HG02610 (cell line): Measurements from ENCODE around the gene ASPSCR1.
A peak's percentile ranks its signal among the peaks of the same experiment; 100 is the strongest.

Experiments used
- ATAC-seq: cut with Tn5 transposase; IDR thresholded peaks from one replicate; pipeline ENCODE4 v1.9.1; 2021; ENCODE audit warnings: mild to moderate bottlenecking, moderate library complexity; ENCODE audit not compliant: unreplicated experiment

ASPSCR1 gene, protein sequence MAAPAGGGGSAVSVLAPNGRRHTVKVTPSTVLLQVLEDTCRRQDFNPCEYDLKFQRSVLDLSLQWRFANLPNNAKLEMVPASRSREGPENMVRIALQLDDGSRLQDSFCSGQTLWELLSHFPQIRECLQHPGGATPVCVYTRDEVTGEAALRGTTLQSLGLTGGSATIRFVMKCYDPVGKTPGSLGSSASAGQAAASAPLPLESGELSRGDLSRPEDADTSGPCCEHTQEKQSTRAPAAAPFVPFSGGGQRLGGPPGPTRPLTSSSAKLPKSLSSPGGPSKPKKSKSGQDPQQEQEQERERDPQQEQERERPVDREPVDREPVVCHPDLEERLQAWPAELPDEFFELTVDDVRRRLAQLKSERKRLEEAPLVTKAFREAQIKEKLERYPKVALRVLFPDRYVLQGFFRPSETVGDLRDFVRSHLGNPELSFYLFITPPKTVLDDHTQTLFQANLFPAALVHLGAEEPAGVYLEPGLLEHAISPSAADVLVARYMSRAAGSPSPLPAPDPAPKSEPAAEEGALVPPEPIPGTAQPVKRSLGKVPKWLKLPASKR

DNA sequence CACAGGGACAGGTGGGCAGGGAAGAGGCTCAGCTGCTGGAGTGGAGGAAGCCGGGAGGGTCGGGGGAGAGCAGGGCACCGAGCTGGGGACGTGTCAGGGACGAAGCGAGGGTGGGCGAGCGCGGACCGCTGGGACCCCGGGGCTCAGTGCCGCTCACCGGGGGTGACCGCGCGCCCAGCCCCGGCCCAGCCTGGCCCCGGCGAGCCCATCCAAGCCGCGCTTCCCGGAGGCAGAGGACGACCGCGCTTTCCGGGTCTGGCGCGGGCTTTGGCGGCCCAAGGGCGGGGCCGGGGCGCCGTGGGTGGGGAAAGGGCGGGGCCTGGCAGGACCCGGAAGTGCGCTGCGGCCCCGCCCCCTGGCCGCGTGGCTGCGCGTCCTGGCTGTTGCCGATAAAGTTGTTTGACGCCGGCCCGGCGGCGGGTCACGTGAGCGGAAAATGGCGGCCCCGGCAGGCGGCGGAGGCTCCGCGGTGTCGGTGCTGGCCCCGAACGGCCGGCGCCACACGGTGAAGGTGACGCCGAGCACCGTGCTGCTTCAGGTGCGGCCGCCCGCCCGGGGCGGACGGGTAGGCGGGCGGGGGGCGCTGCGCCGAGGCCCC is at the start of gene ASPSCR1:
Gene ASPSCR1 (plus strand): TSS at position 419 of the 598 bp plus-strand sequence. CDS start 18 bp downstream, at position 437.
- ATAC-seq = peak; percentile 68

DNA sequence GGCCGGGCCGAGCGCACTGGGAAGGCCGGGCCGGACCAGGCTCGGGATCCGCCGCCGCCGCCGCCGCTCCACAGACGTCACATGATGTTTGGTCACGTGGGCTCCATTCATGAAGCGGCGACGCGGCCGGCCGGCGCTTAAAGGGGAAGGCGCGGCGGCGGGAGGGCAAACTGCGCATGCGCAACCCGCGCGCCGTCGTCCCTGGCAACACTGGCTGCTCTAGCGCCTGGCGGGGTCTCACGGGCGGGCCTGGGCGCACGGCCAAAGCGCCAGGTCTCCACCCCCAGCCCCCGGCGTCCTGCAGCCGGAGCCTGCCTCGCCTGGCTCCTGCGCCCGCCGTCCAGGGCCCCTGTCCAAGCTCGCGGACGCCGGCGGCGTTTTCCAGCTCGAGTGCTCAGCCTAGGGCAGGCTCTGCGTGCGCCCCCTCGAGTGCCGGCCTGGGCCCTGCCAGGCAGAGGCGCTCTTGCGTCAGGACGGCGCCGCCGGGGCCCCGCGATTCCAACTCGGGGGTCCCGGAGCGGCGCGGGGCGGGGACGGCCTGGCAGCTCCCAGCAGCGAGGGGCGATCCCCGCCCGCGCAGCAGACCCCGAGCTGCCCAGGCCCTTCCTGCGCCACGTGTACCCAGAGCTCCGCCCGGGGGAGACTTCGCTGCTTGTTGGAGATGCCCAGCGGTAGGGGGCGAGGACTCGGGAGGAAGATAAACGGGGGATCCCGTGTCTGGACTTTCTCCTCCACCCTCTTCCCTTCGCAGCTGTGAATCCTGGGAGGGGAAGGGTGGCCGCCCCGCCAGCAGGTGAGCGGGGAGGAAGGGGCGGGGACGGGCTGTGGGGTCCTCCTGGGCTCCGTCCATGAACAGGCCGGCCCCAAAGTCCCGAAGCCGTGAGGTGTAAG is 49.5 kb upstream of the ASPSCR1 start, which contains the start of gene MAFG:
Gene MAFG (minus strand): TSS at position 83 of the 891 bp plus-strand sequence. CDS start 4,550 bp downstream, outside the sequence.
- ATAC-seq = peak; percentile 54

DNA sequence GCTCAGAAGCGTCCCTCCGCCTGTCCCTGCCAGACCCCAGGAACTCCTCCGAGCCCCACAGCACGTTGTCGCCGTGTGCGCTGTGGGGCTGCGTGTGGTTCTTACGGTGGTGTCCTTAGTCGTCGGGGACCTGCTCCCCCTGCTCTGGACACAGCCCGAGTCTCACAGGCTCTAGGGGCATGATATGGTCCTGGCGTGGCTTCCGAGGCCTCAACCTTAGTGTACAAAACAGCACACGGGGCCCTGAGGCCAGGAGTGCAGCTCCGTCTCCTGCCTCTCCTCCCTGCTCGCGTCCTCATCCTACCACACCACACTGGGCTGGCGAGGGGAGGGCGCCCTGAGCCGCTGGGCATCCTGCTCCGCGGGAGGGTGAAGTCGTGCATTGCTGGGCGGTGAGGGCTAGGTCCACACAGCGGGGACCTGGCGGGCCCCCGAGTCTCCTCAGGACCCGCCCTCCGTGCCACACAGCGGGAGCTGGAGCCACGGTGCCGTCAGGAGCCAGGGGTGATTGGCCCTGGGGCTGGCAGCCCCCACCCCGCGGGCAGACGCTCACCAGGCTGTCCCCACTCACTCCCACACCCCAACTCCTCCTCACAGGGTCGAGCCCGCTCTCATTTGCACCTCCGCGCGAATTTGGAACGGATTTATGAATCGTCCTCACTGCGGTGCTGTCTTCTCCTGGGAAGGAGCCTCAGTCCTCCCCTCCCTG is 48.7 kb upstream of the ASPSCR1 start:
- ATAC-seq = no peak

DNA sequence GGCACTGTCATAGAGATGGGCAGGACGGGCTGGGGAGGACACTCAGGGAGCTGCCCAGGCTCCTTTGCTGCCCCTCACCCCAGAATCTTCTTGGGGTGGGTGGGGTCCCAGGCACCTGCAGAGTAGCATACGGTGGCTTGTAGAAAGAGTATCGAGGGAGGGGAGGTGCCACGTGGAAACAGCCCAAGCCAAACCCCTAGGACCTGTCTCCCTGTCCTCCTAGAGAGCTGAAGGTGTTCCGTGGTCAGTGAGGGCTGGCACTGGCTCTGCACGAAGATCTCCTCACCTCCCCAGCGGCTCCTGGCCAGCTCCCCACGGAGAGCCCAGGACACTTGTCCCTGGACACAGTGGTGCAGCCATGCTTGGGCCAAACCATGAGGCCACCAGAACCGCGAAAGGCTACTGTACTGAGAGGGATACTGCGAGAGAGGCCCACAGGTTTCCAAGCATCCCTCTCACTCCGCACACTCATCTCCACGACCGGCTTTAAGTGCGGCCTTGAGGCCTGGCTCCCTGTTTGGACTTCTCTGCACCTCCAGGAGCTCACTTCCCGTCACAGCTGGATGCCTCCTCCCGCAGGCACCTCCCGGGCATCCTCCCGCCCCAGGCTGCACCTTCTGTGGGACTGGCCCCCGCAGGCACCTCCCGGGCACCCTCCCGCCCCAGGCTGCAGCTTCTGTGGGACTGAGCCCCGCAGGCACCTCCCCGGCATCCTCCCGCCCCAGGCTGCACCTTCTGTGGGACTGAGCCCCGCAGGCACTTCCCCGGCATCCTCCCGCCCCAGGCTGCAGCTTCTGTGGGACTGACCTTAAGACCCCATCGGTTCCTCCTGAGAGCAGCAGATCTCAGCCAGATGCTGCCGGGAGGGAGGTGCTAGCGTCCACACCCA is 47.9 kb upstream of the ASPSCR1 start:
- no peak for ATAC-seq

DNA sequence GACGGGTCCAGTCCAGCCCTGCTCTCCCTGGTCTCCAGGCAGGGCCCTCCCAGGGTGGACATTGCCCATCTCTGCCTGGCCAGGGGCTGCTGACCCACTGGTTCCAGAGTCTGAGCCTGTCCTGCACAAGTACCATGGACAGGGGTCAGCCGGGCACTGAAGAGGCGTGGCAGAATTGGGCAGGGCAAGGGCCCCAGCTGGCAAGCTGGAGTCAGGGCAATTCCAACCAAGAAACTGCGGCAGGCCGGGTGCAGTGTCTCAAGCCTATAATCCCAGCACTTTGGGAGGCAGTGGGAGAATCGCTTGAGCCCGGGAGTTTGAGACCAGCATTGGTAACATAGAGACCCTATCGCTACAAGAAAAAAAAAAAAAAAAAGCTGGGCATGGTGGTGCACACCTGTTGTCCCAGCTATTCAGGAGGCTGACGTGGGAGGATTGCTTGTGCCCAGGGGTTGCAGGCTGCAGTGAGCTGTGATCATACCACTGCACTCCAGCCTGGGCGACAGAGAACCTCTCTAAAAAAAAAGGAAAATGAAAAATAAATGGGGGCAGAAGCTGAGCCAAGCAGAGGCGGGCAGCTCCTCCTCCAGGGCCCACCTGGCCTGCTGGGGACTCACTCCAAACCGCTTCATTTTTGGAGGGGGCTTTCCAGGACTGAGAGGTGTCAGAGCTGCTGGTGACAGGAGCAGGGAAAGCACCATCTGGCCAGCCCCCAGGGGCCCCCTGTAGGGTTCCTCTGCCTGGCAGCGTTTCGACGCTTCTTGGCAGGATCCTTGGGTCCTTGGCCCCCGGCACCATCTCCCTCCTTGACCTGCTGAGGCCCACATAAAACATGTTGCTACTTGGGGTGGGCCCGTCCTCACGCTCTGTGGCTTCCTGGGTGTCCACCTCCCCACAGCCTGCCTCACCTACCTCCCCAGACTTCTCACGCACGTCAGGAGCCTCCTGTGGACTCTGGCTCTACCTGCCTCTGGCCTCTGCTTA is 47.0 kb upstream of the ASPSCR1 start:
- no peak for ATAC-seq

DNA sequence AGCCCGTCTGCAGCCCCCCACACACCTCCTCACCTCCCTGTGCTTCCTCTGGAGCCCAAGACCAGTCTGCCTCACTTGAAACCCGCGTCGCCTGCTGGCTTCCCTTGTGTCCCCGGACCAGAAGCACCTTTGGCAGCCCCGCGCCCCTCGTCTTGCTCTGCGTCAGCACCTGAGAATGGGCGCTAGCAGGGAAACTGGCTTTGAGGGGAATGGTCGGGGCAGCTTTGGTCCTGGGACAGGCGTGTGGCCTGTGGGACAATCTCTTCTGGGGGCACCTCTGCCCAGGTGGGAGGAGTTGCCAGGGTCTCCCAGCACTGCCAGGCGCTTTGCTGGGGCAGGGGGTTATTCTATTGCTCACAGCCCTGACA is 46.3 kb upstream of the ASPSCR1 start:
- no peak for ATAC-seq

DNA sequence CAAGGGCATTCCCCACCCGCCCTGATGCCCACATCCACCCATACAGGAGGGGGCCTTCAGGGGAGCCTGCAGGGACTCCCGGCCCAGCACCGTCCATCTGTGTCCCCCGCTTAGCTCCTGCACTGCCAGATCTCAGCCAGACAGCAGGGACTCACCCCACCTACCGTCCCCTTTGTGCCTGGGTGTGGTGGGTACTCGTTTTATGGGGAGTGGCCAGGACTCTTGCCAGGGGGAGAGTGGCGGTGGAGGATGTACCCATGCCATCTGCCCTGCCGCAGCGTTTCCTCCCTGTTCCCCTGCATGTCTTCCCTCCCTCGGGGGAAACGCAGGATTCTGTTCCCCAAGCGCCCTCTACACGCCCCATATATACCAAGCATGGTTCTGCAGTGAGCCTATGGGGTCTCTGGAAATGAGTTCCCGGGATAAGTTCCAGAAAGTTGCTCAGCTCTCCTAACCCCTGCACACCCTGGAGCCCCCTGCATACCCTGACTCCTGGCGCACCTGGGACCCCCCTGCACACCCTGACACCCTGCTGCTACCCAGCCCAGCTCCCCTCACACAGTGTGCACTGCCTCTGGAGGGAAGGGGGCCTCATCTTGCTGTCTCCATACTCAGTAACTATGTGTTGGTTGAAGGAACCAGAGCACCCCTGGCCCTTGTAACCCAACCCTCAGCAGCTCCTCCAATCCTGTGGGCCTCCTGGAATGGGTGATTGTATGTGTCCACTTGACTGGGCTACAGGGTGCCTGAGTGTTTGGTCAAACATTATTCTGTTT is 45.7 kb upstream of the ASPSCR1 start:
- no peak for ATAC-seq

DNA sequence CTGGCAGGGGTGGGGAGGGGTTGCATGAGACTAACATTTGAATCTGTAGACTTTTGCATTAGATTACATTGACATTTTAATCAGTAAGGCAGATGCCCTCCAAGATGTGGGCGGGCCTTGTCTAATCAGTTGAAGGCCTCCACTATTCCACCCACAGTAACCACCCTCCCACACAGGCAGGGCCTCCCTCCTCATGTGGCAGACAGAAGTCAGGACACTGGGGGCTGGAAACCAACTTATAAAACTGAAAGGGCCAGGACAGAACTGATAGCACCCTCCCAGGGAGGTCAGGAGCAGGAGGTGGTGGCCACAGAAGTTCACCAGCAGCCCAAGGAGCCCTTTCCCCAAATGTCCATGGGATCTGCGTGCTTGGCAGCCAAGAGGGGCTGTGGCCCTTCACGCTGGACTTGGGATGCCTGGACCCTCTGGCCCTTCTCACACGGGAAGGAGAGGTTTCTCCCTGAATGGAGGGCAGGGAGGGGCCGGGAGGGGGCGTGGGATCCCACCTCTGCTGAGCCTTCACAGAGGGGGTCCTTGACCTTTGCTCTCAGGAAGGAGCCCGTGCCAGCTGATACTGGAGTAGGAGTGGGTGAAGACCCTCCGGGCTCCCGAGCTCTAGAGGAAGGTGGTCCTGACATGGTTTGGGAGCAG is 45.0 kb upstream of the ASPSCR1 start:
- ATAC-seq = no peak

DNA sequence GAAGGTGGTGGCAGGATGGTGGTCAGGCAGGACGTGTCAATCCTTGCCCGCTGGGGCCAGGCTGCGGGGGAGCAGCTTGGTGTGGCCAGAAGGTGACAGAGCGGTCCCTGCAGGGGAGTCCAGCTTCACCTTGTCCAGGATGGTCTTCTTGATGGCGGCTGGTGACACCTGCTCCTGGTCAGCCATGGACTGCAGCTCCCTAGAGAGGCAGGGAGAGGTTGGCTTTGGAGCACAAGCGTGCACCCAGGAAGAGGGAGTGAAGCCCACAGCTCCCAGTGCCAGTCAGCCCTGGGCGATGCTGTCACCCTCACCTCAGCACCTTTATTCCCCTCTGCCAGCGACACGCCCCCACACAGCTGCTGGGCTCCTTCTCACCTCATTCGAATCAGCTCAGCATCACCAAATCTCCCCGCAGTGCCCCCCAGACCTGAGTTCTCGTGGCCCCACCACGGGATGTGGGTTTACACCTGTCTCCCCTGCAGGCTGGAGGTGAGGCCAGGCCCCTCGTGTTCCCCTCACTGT is 44.2 kb upstream of the ASPSCR1 start:
- no peak for ATAC-seq

DNA sequence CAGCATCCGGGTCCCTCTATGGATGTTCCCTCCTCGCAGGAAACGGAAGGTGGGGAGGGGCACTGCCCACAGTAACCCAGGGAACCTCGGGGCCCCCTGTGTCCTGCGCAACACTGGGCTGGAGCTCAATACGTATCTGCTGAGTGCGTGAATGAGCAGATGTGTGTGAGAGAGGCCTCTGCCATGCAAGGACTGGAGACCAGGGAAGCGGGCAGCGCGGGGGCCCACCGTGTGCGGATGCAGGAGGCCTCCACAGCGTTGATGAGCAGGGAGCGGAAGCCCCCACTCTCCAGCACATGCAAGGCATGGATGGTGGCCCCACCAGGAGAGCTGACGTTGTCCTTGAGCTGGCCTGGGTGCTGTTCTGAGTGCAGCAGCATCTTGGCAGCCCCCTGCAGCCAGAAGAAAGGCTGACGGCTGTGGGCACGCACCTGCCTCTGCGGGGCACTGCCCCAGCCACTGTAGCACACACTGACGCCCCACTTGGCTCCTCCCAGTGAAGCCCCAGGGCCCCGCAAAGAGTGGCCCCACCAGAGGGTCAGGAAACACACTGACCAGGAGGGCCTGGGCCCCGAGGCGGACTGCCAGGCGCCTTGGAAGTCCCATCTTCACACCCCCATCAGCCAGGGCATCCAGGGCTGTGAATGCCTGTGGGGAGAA is 43.2 kb upstream of the ASPSCR1 start:
- ATAC-seq = no peak

DNA sequence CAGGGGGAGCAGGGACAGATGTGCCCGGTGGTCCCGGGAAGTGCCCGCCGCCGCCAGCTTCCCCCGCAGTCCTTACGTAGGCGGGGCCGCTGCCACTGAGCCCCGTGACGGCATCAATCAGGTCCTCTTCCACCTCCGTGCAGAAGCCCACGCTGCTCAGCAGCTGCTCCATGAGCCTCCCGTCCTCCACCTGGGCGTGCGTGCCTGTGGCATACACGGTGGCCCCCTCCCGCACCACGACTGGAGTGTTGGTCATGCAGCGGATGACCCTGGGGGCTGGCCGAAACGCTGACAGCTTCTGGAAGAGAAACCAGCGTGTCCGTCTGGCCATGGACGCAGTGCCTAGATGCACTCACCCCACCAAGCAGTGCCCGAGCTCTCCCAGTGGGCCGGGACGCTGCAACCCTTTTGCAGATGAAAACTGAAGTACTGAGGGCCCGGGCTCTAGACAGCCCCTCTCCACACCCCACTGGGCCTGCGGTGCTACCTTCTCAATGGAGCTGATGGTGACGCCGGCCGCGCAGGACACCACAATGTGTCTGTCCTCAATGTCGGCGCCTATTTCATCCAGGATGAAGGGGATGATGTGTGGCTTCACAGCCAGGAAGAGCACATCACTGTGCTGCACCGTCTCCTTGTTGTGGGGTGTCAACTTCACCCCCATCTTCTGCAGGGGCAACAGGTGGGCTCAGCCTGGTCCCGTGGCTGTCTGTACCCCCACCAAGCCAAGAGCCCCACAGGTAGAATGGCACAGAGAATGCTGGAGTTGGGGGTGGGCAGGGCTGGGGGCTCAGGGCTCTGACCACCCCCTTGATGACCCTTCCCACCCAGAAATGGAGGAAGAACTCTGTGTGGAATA is 42.4 kb upstream of the ASPSCR1 start:
- no peak for ATAC-seq

DNA sequence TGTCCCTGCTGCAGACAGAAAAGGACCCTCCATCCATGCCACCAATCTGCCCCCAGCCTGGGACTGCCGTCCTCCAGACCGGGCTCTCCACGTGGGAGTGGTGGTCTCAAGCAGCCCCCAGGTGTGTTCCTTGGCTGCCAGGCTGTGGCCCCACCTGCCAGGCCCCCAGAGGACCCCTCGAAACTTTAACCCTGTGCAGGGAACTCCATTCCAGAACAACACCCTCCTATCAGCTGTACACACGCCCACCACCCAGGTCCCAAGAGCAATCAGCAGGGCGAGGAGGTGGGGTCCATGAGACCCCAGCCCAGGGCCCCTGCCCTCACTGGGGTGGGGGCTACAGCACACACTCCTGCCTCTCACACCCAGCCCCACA is 41.7 kb upstream of the ASPSCR1 start:
- ATAC-seq = no peak

DNA sequence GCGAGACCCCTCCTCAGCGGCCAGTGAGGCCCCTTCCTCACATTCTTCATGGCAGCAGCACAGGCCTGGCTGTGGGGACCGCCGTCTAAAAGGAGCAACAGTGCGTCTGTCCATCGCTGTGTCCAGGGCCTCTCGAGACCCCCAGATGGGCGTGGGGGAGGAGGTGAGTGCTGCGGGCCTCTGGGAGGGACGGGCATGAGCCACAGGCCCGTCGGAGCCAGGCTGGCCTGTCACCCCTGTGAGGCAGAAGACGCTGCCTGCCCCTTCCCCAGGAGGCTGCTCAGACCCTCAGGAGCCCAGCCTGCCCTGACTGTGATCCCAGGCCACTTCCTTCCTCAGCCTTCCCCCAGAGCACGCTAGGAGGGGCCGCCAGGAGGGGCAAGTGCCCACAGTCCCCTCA is 38.2 kb upstream of the ASPSCR1 start:
- ATAC-seq = no peak

DNA sequence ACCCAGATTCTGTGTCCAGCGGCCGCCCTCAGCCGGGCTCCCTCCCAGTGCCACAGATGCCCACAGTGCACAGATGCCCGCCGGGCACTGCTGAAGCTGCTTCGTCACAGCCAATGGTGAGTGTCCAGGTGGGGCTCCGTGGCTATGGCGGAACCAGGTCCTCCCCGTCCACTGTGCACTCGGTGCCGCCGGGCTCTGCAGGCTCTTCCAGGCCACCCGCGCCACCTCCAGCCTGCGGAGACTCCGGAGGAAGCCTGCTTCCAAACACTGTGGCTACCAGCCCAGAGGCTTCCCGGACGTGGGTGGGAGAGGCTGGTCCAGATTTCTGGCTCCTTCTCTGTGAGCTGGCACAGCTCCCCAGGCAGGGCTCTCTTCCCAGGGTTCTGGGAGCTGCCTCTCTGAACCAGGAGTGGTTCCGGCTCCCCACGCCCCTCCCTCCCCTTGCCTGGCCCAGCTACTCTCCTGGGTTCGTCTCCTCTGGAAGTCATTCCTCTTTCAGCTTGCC is 37.5 kb upstream of the ASPSCR1 start:
- ATAC-seq = no peak
